Measurements from ENCODE around the gene FGF1. TPM values are rescaled to one million over a fixed set of nuclear protein-coding genes. Genes with fewer than 3 reads are reported as not detected.

FGF1 gene
- total RNA-seq, 2 experiments from 2014 or later = not detected

- no peak overlapping the region for H3K4me3 Mint-ChIP-seq
- no peaks in the 10 kb centered on the region for H3K4me1 Mint-ChIP-seq
- no peak overlapping the region for H3K27ac Mint-ChIP-seq
- H3K27me3 Mint-ChIP-seq = no peaks in the 10 kb centered on the region
- no peak for DNase-seq
- no peaks in the 10 kb centered on the region for H3K36me3 Mint-ChIP-seq
- H3K9me3 Mint-ChIP-seq = no peaks in the 10 kb centered on the region
These were observed 21.3 kb downstream of the FGF1 start for GRCh38 chr5:142664636-142665035.

- no peaks in the 10 kb centered on the region for H3K4me1 Mint-ChIP-seq
- H3K9me3 Mint-ChIP-seq = no peaks in the 10 kb centered on the region
- DNase-seq = no peak
- H3K27ac Mint-ChIP-seq = no peak overlapping the region
- H3K27me3 Mint-ChIP-seq = no peaks in the 10 kb centered on the region
- no peaks in the 10 kb centered on the region for H3K36me3 Mint-ChIP-seq
- no peak overlapping the region for H3K4me3 Mint-ChIP-seq
These were observed 21.8 kb downstream of the FGF1 start for GRCh38 chr5:142664067-142664466.

GRCh38 chr5:142663246-142663645 is 22.6 kb downstream of the FGF1 start:
- H3K4me3 Mint-ChIP-seq = no peak overlapping the region
- H3K9me3 Mint-ChIP-seq = no peaks in the 10 kb centered on the region
- H3K27me3 Mint-ChIP-seq = peaks cover 3% of the 10 kb centered on the region
- no peak overlapping the region for H3K27ac Mint-ChIP-seq
- no peaks in the 10 kb centered on the region for H3K36me3 Mint-ChIP-seq
- DNase-seq = no peak
- no peaks in the 10 kb centered on the region for H3K4me1 Mint-ChIP-seq

GRCh38 chr5:142661957-142662356 is 23.9 kb downstream of the FGF1 start:
- H3K4me1 Mint-ChIP-seq = no peaks in the 10 kb centered on the region
- H3K36me3 Mint-ChIP-seq = no peaks in the 10 kb centered on the region
- DNase-seq = no peak
- H3K4me3 Mint-ChIP-seq = no peak overlapping the region
- no peaks in the 10 kb centered on the region for H3K9me3 Mint-ChIP-seq
- H3K27ac Mint-ChIP-seq = no peak overlapping the region
- H3K27me3 Mint-ChIP-seq = peaks cover 3% of the 10 kb centered on the region

- Mint-ChIP-seq H3K36me3 (no peaks in the 10 kb centered on the region), H3K4me1 (no peaks in the 10 kb centered on the region), H3K27ac (no peak overlapping the region), H3K27me3 (peaks cover 3% of the 10 kb centered on the region), H3K9me3 (no peaks in the 10 kb centered on the region), H3K4me3 (no peak overlapping the region)
- DNase-seq = no peak
These were observed 24.7 kb downstream of the FGF1 start for GRCh38 chr5:142661143-142661542.

- no peak for DNase-seq
- Mint-ChIP-seq H3K27ac (no peak overlapping the region), H3K36me3 (no peaks in the 10 kb centered on the region), H3K4me3 (no peak overlapping the region), H3K27me3 (peaks cover 3% of the 10 kb centered on the region), H3K4me1 (no peaks in the 10 kb centered on the region), H3K9me3 (no peaks in the 10 kb centered on the region)
These were observed 25.2 kb downstream of the FGF1 start for GRCh38 chr5:142660731-142661130.

- H3K27me3 Mint-ChIP-seq = peaks cover 8% of the 10 kb centered on the region
- H3K4me1 Mint-ChIP-seq = no peaks in the 10 kb centered on the region
- H3K27ac Mint-ChIP-seq = no peak overlapping the region
- no peaks in the 10 kb centered on the region for H3K9me3 Mint-ChIP-seq
- DNase-seq = no peak
- H3K4me3 Mint-ChIP-seq = no peak overlapping the region
- no peaks in the 10 kb centered on the region for H3K36me3 Mint-ChIP-seq
These were observed 25.7 kb downstream of the FGF1 start for GRCh38 chr5:142660196-142660595.

GRCh38 chr5:142659405-142659804 is 26.5 kb downstream of the FGF1 start:
- DNase-seq = no peak
- Mint-ChIP-seq H3K36me3 (no peaks in the 10 kb centered on the region), H3K4me1 (no peaks in the 10 kb centered on the region), H3K27ac (no peak overlapping the region), H3K4me3 (no peak overlapping the region), H3K27me3 (peaks cover 11% of the 10 kb centered on the region), H3K9me3 (no peaks in the 10 kb centered on the region)

GRCh38 chr5:142658278-142658677 is 27.6 kb downstream of the FGF1 start:
- no peaks in the 10 kb centered on the region for H3K4me1 Mint-ChIP-seq

GRCh38 chr5:142657446-142657845 is 28.4 kb downstream of the FGF1 start:
- H3K4me1 Mint-ChIP-seq = no peaks in the 10 kb centered on the region

More at GRCh38 chr5:142658278-142658677, 27.6 kb downstream of the FGF1 start:
- Mint-ChIP-seq H3K9me3 (no peaks in the 10 kb centered on the region), H3K27me3 (peaks cover 11% of the 10 kb centered on the region), H3K27ac (no peak overlapping the region), H3K36me3 (no peaks in the 10 kb centered on the region), H3K4me3 (no peak overlapping the region)
- no peak for DNase-seq

GRCh38 chr5:142655339-142656267 is 30.3 kb downstream of the FGF1 start:
- Mint-ChIP-seq H3K4me1 (no peaks in the 10 kb centered on the region), H3K27ac (no peak overlapping the region), H3K36me3 (no peaks in the 10 kb centered on the region), H3K9me3 (no peaks in the 10 kb centered on the region), H3K4me3 (no peak overlapping the region), H3K27me3 (peaks cover 11% of the 10 kb centered on the region)
- DNase-seq = peak; percentile 70

More at GRCh38 chr5:142657446-142657845, 28.4 kb downstream of the FGF1 start:
- Mint-ChIP-seq H3K9me3 (no peaks in the 10 kb centered on the region), H3K4me3 (no peak overlapping the region), H3K27me3 (peaks cover 11% of the 10 kb centered on the region), H3K36me3 (no peaks in the 10 kb centered on the region), H3K27ac (no peak overlapping the region)
- DNase-seq = no peak

- Mint-ChIP-seq H3K4me3 (no peak overlapping the region), H3K27ac (no peak overlapping the region), H3K36me3 (no peaks in the 10 kb centered on the region), H3K9me3 (no peaks in the 10 kb centered on the region), H3K4me1 (no peaks in the 10 kb centered on the region), H3K27me3 (peaks cover 11% of the 10 kb centered on the region)
- no peak for DNase-seq
These were observed 31.3 kb downstream of the FGF1 start for GRCh38 chr5:142654578-142655058.

GRCh38 chr5:142653321-142653720 is 32.6 kb downstream of the FGF1 start:
- no peak overlapping the region for H3K4me3 Mint-ChIP-seq
- no peak for DNase-seq
- H3K36me3 Mint-ChIP-seq = no peaks in the 10 kb centered on the region
- no peak overlapping the region for H3K27ac Mint-ChIP-seq
- no peaks in the 10 kb centered on the region for H3K9me3 Mint-ChIP-seq
- H3K4me1 Mint-ChIP-seq = no peaks in the 10 kb centered on the region
- H3K27me3 Mint-ChIP-seq = peaks cover 9% of the 10 kb centered on the region

GRCh38 chr5:142652563-142652962 is 33.3 kb downstream of the FGF1 start:
- Mint-ChIP-seq H3K9me3 (no peaks in the 10 kb centered on the region), H3K27ac (no peak overlapping the region), H3K27me3 (peaks cover 8% of the 10 kb centered on the region), H3K4me3 (no peak overlapping the region), H3K36me3 (no peaks in the 10 kb centered on the region), H3K4me1 (no peaks in the 10 kb centered on the region)
- DNase-seq = no peak

GRCh38 chr5:142650881-142651280 is 35.0 kb downstream of the FGF1 start:
- H3K9me3 Mint-ChIP-seq = no peaks in the 10 kb centered on the region
- DNase-seq = no peak
- H3K27me3 Mint-ChIP-seq = peaks cover 8% of the 10 kb centered on the region
- H3K4me3 Mint-ChIP-seq = no peak overlapping the region
- H3K27ac Mint-ChIP-seq = no peak overlapping the region
- no peaks in the 10 kb centered on the region for H3K4me1 Mint-ChIP-seq
- H3K36me3 Mint-ChIP-seq = no peaks in the 10 kb centered on the region

- H3K27ac Mint-ChIP-seq = no peak overlapping the region
- H3K4me3 Mint-ChIP-seq = no peak overlapping the region
- peaks cover 2% of the 10 kb centered on the region for H3K27me3 Mint-ChIP-seq
- no peak for DNase-seq
- H3K36me3 Mint-ChIP-seq = no peaks in the 10 kb centered on the region
- no peaks in the 10 kb centered on the region for H3K9me3 Mint-ChIP-seq
- no peaks in the 10 kb centered on the region for H3K4me1 Mint-ChIP-seq
These were observed 35.8 kb downstream of the FGF1 start for GRCh38 chr5:142650060-142650459.

All from activated naive CD8-positive, alpha-beta T cell treated with anti-CD3 and anti-CD28 coated beads for 36 hours (primary cell).